HEK293T (cell line): ENCODE measurements around the gene TNIK.

Experiments used
- ARNT ChIP-seq: fragments of 450-650 bp; IDR thresholded peaks from 2 replicates; pipeline ENCODE4 v1.6.1; 2017; ENCODE audit warnings: mild to moderate bottlenecking
- BHLHE40 ChIP-seq: fragments of 450-650 bp; IDR thresholded peaks from 2 replicates; pipeline ENCODE4 v1.6.1; 2016; ENCODE audit warnings: mild to moderate bottlenecking, moderate library complexity, borderline replicate concordance
- CTBP1 ChIP-seq: fragments of 450-650 bp; IDR thresholded peaks from 2 replicates; pipeline ENCODE4 v1.6.1; 2016; ENCODE audit warnings: borderline replicate concordance
- ELF4 ChIP-seq: fragments of 450-650 bp; IDR thresholded peaks from 2 replicates; pipeline ENCODE4 v1.6.1; 2017; ENCODE audit warnings: antibody characterized with exemption
- FOXA1 ChIP-seq: fragments of 450-650 bp; IDR thresholded peaks from 2 replicates; pipeline ENCODE4 v1.6.1; 2016; ENCODE audit warnings: mild to moderate bottlenecking
- FOXM1 ChIP-seq: fragments of 450-650 bp; IDR thresholded peaks from 2 replicates; pipeline ENCODE4 v1.6.1; 2017; ENCODE audit warnings: mild to moderate bottlenecking, borderline replicate concordance
- HDGF ChIP-seq: fragments of 450-650 bp; IDR thresholded peaks from 2 replicates; pipeline ENCODE4 v1.6.1; 2017; ENCODE audit warnings: antibody characterized with exemption, borderline replicate concordance
- SP1 ChIP-seq: fragments of 450-650 bp; IDR thresholded peaks from 2 replicates; pipeline ENCODE4 v1.6.1; 2017
- SUZ12 ChIP-seq: fragments of 450-650 bp; IDR thresholded peaks from 2 replicates; pipeline ENCODE4 v1.6.1; 2016; ENCODE audit warnings: mild to moderate bottlenecking
- TF ChIP-seq, protein P1 (sequence below): fragments of 450-650 bp; IDR thresholded peaks from 2 replicates; pipeline ENCODE4 v1.6.1; 2016

DNA sequence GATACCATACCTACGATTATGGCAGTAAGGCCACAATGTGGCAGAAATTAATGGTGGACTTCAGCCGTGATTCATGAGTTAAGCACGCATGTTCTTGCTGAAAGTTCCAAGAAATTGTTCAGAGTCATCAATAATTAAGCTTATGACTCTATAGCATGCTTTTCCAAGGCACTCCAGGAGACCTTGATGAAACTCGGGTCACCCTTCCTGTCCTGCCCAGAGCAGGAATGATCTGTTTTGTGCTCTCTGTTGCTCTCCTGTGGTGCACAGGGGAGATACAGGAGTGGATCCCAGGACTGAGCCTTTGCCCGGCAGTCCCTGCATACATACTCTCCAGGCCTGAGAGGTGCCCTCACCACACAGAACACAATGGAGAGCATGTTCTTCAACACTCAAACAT, 292.1 kb downstream of the TNIK start:
- no peak for TF ChIP-seq ELF4
- TF ChIP-seq FOXA1, result no peak
- no peak for TF ChIP-seq ARNT
- no peak for TF ChIP-seq BHLHE40
- no peak for TF ChIP-seq CTBP1
- no peak for TF ChIP-seq SP1
- no peak for TF ChIP-seq SUZ12
- no peak for TF ChIP-seq FOXM1
- TF ChIP-seq, protein P1, sequence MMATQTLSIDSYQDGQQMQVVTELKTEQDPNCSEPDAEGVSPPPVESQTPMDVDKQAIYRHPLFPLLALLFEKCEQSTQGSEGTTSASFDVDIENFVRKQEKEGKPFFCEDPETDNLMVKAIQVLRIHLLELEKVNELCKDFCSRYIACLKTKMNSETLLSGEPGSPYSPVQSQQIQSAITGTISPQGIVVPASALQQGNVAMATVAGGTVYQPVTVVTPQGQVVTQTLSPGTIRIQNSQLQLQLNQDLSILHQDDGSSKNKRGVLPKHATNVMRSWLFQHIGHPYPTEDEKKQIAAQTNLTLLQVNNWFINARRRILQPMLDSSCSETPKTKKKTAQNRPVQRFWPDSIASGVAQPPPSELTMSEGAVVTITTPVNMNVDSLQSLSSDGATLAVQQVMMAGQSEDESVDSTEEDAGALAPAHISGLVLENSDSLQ, result no peak
- TF ChIP-seq HDGF, result no peak
